NCI-H460 (cell line): ENCODE results near the gene CXCL13. TPM values are rescaled to one million over a fixed set of nuclear protein-coding genes. Genes with fewer than 3 reads are reported as not detected.
A peak's percentile ranks its signal among the peaks of the same experiment; 100 is the strongest.
"Not testable (repeated sequence)": the region's sequence is repeated elsewhere in the genome, so short reads cannot be mapped to it uniquely, and the experiment has no call there.

Source experiments
- DNase-seq: peaks from one replicate; pipeline ENCODE4 v3.0.0-alpha.2; 2016; ENCODE audit warnings: low read depth; ENCODE audit errors: extremely low read depth
- total RNA-seq: library from RNA; depleted of rRNA; stranded (reverse); fragments of >200 nt; shearing (Covaris generic); gene quantifications from 2 replicates; pipeline ENCODE4 v1.2.3, GENCODE V29; 2014

The CXCL13 gene
- total RNA-seq, 1 experiment from 2014 or later: not detected

DNA sequence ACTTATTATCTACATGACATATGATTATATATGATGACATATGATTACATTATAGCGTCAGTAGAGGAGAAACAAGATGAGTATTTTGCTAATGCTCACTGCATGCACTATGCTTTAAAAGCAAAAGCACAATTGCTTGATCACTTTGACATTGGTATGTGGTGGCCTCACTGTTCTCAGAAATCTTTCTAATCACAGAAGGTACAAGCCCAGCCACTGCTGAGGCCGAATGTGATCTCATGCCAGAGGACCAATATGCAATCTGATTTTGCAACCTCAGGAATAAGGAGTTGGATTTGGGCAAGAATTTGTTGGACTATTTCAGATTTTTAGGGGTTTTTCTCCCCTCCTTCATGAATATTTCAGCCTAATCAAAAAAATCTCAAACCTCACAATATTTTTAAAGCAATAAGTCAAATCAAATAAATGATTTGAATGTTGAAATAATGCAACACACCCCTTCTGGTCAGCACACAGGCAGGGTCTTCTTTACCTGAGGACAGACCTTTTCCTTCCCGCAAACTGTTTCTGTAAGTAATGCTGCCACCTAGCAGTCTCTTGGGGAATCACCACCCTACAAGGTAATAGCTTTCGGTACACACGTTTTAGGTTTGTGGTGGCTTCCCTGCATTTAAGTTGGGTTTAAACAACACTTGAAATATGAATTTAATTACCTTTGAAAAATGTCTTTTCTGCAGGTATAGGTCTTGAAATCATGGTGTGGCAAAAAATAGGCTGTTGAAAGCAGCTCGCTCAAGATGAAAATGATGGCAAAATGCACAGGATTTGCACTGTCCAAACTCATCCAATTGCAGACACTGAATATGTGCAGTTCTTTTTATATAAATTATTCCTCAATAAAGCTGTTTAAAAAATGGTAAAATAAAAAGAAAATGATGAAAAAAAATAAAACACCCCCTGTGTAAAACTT lies 4.8 kb upstream of the CXCL13 start:
- DNase-seq: peak; percentile 30

DNA sequence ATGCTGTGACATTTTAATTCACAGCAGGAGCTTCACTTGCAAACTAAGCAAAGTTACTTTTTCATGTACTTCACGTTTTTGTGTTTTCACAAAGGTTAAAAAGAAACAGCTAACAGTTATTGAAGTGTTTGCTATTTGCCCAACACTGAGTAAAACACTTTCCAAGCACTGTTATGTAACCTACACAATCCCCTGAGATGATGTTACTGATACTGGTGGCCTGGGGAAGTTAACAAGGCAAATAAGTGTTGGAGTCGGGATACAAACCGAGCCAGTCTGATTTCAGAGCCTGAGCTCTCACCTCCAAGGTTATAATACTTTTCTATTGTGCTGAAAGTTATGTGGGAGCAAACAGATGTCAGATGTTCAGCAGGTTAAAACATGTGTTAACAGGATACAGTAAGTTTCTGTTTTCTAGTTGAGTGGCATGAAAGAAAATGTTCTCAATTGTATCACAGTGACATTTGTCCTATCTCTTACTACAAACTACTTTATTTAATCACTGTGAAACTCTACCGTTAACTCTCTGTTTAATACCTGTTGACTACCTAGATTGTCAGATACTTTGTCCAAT lies 3.9 kb upstream of the CXCL13 start:
- no peak for DNase-seq

DNA sequence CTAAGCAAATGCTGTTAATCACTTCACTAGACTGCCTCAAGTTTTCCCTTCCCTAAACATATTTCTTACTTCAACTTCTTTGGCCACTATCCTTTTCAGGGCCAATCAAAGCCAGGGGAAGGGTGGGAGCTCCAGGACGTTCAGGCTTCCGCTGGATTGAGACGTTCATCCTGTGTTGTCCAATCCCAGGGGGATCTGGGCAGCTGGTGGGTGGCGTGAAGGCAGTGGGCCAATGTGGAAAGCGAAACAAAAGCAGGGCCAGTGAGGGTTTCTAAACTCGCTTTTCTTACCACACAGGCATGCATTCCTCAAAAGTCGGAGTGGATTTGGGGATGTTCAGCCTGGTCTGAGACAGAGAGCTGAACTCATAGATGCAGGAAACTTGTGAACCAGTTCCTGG lies 7.6 kb downstream of the CXCL13 start:
- DNase-seq: no peak

DNA sequence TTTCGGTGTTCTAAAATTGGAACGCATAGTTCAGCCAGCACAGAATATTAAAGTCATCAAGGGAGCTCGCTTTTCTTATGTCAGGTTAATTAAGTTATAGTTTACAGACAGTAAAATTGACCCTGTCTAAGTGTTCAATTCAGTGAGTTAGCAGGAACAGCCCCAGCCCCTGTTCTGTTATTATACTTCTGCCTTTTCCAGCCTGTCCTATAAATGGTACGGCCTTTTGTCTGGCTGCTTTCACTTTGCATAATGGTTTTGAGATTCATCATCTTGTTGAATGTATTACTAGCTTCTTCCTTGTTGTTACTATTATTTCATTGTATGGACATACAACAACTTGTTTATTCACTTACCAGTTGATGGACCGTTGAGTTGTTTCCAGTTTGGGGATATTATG lies 9.5 kb downstream of the CXCL13 start:
- DNase-seq: no peak

DNA sequence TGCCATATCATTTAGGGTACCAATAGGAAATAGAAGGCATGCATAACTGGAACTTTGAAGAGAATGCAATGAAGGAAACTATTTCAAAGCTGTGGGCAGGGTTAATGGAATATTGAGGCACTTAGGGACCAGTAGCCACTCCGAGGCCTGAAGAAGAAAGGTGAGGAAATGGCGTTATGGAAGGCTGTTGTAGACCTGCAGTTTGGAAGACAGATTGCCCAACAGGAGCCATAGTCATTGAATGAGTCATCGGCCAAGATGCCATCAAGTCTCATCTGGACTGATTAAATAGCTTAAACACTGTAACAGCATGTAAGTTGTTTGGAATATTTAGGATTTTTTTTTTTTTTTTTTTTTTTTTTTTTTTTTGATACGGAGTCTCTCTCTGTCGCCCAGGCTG lies 11.6 kb downstream of the CXCL13 start:
- no peak for DNase-seq

DNA sequence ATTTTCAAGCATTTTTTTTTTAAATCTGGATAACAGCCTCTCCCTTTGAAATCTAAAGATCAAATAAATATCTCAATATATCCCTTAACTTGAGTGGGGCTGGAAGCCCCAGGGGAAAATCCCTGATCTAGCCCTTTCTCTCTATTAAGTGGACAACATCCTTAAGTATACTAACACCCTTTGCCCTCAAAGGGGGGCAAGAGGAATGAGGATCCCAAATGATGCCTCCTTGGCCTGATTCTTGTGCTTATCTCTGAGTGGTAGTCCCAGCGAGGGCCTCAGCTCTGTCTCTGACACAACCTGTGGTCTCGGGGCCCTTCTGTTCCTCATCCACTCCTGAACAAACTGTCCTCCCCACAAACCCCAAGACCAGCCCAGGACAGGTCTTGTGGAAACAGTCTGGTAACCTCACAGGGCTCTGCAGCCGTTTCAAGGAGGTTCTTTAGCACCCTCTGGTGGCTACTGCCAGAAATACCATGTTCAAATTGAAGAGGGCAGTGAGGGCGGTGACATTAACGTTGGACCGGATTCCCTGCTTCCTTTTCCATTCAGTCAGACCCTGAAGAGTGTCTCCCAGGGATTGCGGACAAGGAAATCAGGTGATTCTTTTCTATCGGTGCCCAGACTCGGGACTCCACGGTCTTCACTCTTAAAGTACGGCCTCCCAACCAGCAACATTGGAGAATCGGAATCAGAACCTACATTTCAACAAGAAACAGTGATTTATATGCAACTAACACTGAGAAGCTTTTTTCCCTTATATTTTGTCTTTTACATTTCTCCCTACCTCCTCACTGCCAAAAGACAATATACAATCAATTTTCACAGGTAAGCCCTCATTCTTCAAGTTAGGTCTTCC lies 13.0 kb downstream of the CXCL13 start:
- peak; percentile 64 for DNase-seq

DNA sequence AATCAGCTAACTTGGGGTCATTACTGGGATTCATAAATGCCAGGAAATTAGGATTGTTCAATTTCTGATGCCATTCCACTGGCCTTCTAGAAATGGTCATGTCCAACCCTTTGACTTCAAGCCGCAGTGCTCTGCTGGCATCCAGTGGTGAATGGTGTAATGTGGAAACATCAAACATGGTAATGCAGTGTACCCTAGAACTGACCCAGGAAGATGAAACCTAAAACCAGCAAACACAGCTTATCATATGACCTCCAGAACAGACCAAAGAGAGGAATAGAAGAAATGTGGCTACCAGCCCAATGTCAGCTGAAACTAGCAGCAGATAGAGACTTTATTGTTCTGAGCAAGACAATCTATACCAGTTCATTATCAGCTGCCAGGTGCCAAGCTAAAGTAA lies 13.8 kb downstream of the CXCL13 start:
- DNase-seq: no peak

DNA sequence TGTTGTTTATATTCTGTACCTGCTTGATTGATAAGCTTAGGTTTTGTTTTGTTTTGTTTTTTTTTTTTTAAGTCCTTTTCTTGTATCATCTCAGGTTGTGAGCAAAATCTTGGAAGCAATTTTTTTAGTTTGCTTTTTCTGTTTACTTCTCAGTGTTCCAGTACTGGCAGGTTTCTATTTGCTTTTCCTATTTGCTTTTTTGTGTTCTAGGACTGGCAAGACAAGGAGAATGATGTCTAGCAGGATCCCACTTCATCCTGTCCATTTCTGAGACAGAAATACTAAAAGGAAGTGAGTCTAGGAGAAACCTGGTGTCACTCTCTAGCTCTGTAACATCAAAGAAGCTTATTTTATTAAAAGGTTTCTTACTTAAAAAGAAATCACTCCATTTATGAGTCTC lies 15.6 kb downstream of the CXCL13 start:
- no peak for DNase-seq

DNA sequence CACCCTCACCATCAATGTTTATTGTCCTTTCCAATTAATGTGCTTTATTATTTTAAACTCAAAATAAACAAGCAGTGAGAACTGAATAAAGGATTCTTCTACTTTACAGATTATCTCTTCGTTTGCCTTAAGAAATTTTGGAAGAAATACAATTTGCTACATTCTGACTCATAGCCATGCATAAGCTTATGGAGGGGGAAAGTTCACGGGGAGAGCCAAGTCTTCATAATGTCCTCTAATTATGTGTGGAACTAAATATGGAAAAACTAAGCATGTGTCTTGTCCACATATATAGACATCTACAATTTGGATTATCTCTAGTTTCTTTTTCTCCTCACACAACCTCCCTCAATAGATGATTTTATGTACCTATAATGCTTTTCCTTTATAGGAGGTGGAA lies 17.5 kb downstream of the CXCL13 start:
- DNase-seq: no peak

DNA sequence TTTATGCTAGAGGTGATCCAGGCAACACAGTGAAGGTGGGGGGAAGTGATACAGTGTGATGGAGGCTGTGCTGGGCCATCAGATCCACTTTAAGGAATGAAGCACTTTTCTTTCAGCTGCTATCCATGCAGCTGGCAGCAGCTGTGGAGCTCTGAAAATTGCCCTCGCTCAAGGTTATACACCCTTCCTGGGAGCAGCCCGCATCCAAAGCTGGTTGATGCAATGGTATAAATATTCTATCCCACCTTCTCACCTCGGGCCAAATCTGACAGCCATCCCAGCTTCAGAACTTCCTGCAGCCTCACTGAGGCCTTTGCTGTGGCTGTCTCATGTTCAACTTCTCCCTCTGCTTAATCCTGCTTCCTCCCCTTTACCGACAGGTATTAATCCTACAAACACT lies 18.6 kb downstream of the CXCL13 start:
- no peak for DNase-seq

DNA sequence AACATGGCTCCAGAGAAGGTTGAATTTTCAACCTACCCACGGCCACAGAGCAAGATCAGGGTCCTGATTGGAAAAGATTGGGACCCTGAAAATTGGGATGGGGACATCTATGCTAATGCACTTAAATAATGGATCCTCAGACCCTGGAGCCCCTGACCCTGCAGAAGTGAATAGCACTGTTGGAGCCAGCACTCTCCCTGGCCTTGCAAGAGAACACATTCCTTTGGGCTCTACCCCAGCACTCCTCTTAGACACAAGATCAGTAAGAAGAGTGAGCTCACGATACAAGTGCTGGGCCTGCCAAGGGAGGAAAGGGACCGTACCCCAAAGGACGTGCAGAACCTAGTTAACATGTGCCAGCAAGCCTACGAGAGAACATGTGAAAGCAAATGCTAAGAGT lies 19.9 kb downstream of the CXCL13 start:
- no peak for DNase-seq

DNA sequence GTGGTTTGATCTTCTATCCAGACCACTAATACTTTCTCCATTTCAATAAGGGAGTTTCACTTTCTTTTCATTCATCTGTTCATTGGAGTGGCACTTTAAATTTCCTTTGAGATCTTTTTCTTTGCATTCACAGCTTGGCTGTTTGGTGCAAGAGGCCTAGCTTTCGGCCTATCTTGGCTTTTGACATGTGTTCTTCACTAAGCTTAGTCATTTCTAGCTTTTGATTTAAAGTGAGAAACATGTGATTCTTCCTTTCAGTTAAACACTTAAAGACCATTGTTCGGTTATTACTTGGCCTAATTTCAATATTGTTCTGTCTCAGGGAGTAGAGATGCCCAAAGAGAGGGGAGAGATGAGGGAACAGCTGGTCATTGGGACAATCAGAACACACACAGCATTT lies 24.3 kb downstream of the CXCL13 start:
- DNase-seq: no peak

DNA sequence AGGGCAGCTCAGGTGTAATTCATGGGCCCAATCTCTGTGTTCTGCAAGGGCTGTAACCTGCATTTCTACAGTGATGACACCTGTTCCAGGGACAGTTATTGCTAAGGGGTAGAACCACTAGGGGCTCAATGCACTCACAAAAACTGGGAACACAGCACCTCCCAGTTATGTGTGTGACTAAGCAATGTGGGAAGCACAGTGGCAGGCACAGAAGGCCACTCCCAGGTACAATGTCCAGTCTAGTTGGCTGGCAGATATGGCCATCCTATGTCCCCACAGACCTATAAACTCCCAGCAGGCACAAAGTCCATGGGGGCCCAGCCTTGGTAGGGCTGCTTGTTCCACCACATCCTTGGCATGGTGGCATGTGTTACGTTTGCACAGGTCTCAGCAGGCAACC lies 25.7 kb downstream of the CXCL13 start:
- DNase-seq: no peak

DNA sequence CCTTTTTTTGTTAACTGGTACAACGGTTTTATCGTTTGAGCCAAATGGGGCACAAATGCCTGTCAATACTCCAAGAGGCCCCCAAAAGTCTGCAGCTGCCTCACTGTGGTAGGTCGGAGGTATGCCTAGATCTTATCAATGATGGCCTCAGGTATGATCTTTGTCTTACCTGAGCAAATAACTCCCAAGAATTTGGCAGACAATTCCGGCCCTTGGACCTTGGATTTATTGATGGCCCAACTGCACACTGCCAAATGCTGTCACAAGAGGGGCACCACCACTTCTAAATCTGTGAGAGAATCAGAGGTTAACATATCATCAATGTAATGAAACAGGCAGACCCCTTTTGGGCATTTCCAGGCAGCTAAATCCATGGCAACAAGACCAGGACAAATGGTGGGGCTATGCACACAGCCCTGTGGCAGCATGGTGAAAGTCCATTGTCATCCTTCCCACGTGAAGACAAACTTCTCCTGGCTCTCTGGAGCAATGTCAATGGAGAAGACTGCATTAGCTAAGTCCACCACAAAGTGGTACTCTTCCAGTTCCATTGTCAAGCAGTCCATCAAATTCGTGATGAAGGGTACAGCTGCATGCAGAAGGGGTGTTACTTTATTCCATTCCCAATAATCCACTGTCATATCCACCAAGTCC lies 28.6 kb downstream of the CXCL13 start:
- DNase-seq: no peak

DNA sequence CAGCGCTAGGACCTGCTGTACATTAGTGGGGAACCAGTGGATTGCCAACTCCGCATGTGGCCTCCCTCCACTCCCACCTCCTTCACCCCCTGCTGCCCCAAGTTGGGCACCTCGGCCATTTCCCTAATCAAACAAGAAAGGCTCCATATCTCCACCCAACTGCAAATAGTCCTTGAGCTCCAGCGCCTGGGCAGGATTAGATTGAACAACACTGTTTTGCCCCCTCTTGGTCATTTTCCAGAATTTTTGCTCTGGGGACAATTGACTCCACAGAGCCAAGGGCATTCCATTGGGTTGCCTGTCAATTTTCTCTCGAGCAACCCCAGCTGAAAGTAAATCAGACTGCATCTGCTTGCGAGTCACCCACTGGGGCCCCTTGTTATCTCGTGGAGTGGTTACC lies 29.6 kb downstream of the CXCL13 start:
- DNase-seq: no peak

DNA sequence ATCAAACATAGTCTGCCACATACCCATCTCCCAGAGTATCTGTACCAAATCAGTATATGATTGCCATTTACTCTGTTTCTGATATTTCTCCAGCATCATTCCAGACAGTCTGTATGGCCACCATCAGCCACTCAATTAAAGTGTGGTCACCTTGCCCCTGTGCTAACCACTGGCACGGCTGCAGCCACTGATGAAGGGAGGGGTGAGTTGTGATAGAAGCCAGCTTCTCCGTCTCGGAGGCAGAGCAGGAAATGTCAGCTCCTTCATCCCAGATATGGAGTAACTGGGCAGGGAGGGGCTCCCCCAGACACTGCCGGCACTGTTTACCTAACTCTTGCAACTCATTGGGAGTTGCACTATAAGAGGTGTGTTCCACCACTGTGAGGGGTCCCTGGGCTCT lies 30.3 kb downstream of the CXCL13 start:
- no peak for DNase-seq

DNA sequence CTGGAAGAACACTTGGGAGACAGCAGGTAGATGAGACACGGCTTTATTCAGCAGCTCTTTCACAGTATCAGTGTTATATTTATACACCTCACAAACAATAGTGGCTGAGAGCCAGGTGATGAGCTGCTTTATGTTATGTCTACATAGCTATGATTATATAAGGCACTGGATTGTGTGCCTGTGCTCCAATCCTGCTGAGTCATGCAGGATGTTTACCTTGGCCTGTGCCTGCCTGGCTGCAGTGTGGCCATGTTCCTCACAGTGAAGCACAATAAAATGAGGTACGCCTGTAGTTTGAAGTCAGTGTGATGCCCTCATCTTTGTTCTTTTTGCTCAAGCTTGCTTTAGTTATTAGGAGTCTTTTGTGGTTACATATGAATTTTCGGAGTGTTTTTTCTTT lies 31.3 kb downstream of the CXCL13 start:
- DNase-seq: peak; percentile 51

DNA sequence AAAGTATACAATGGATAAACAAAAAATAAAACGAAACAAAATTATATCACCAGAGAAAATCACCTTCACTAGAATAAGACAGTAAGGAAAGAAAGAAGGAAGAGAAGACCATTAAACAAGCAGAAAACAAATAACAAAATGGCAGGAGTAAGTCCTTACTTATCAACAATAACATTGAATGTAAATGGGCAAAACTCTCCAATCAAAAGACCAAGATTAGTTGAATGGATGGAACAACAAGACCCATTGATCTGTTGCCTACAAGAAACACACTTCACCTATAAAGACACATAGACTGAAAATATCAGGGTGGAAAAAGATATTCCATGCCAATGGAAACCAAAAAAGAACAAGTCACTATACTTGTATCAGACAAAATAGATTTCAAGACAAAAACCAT lies 38.4 kb downstream of the CXCL13 start:
- not testable (repeated sequence) for DNase-seq

DNA sequence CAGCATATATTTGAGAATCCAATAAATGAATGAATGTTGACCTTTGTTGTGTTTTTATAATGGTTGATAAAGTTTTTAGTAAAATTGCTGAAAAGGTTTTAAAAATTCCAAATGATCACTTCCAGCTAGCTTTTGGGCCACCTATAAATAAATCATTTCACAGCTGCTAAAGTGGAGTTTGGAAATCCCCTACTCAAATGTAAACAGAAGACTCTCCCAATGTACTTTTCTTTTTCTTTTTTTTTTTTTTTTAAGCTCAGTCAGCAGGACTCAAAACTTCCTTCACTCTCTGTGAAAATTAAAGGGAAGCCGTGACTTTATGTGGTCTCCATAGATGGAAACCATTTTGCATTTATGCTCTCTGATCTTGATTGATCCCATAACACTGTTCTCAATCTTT lies 45.2 kb downstream of the CXCL13 start:
- DNase-seq: no peak

DNA sequence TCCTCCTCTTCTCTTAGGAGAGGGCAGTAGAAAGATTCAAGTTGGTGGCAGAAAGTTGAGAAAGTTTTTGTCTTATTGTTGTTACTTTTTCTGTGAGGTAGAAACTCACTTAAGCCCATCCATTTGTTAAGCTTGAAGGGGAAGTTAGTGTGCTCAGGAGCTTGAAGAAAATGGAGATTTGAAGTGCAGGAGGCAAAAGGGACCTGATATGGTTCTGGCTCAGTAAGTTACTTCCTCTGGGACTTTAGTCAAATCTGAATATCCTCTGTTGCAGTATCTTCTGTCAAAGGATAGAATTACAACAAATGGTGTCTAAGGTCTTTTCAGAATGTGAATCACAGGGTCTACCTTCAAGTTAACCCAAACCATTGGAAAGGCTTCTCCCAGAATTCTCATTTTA lies 46.2 kb downstream of the CXCL13 start:
- DNase-seq: no peak
